HepG2 (cell line): Measurements from ENCODE around the gene MYO15A. TPM values are rescaled to one million over a fixed set of nuclear protein-coding genes. Genes with fewer than 3 reads are reported as not detected.

Experiments used
- BATF2 ChIP-seq: sonication (generic); formaldehyde crosslinking; IDR thresholded peaks from 2 replicates; pipeline ENCODE4 v1.8.0; 2022; ENCODE audit warnings: mild to moderate bottlenecking, missing genetic modification reagents, moderate library complexity
- DR1 ChIP-seq: sonication (generic); formaldehyde crosslinking; IDR thresholded peaks from 2 replicates; pipeline ENCODE4 v1.8.0; 2021; ENCODE audit warnings: mild to moderate bottlenecking, missing genetic modification reagents, inconsistent platforms
- FOXP4 ChIP-seq: sonication (generic); formaldehyde crosslinking; IDR thresholded peaks from 2 replicates; pipeline ENCODE4 v1.4.0; 2020; ENCODE audit warnings: missing genetic modification reagents
- GTF2F1 ChIP-seq: fragments of 150-350 bp; IDR thresholded peaks from 2 replicates; pipeline ENCODE4 v1.6.1; 2014; ENCODE audit warnings: low read length
- HIVEP1 ChIP-seq: sonication (generic); formaldehyde crosslinking; IDR thresholded peaks from 2 replicates; pipeline ENCODE4 v1.4.0; 2020; ENCODE audit warnings: mild to moderate bottlenecking, missing genetic modification reagents
- POLR2AphosphoS2 ChIP-seq: IDR thresholded peaks from 2 replicates; pipeline ENCODE4 v1.6.1; 2011; ENCODE audit warnings: low read depth, low read length, improper control_type of control experiment
- RFX1 ChIP-seq: fragments of 450-650 bp; IDR thresholded peaks from 2 replicates; pipeline ENCODE4 v1.6.1; 2017
- SCMH1 ChIP-seq: sonication (generic); formaldehyde crosslinking; IDR thresholded peaks from 2 replicates; pipeline ENCODE4 v1.9.0; 2021; ENCODE audit warnings: missing genetic modification reagents, mild to moderate bottlenecking, borderline replicate concordance
- SIX4 ChIP-seq: sonication (generic); formaldehyde crosslinking; IDR thresholded peaks from 2 replicates; pipeline ENCODE4 v1.4.0; 2020; ENCODE audit warnings: missing genetic modification reagents
- SP5 ChIP-seq: IDR thresholded peaks from 2 replicates; pipeline ENCODE4 v1.6.1; 2016; ENCODE audit warnings: low read depth, borderline replicate concordance
- ZBTB7A ChIP-seq: sonication (generic); formaldehyde crosslinking; IDR thresholded peaks from 2 replicates; pipeline ENCODE4 v1.8.0; 2022; ENCODE audit warnings: mild to moderate bottlenecking, missing genetic modification reagents
- ZNF205 ChIP-seq: IDR thresholded peaks from 2 replicates; pipeline ENCODE4 v1.6.1; 2018; ENCODE audit warnings: missing biosample characterization, missing genetic modification reagents
- ZNF337 ChIP-seq: sonication (generic); formaldehyde crosslinking; IDR thresholded peaks from 2 replicates; pipeline ENCODE4 v1.5.1; 2020; ENCODE audit warnings: missing genetic modification reagents, low read depth, mild to moderate bottlenecking, borderline replicate concordance
- ZNF44 ChIP-seq: sonication (generic); formaldehyde crosslinking; IDR thresholded peaks from 2 replicates; pipeline ENCODE4 v1.5.1; 2020; ENCODE audit warnings: mild to moderate bottlenecking, missing genetic modification reagents
- ZNF567 ChIP-seq: sonication (generic); formaldehyde crosslinking; IDR thresholded peaks from 2 replicates; pipeline ENCODE4 v1.8.1; 2023; ENCODE audit warnings: mild to moderate bottlenecking, missing genetic modification reagents, borderline replicate concordance
- ZSCAN31 ChIP-seq: sonication (generic); formaldehyde crosslinking; IDR thresholded peaks from 2 replicates; pipeline ENCODE4 v1.5.0; 2020; ENCODE audit warnings: low read depth, mild to moderate bottlenecking, missing genetic modification reagents
- polyA plus RNA-seq, 8 experiments: library from polyadenylated mRNA; depleted of rRNA in 3 of 8; stranded (reverse) in 7 of 8; unstranded in 1 of 8; fragments of >200 nt; fragmentation: Illumina TruSeq in 4 of 8; extraction: Trizol in 4 of 8; gene quantifications; 2 replicates each; pipeline versions ENCODE4 v1.2.1 to v1.2.3, GENCODE V29; 2011 to 2016; ENCODE audit warnings: low read depth in 4 of 8, missing spikeins in 1 of 8, mixed read lengths in 1 of 8; ENCODE audit not compliant: insufficient read depth in 1 of 8
- total RNA-seq, 5 experiments: library from RNA; depleted of rRNA; stranded (reverse); fragments of >200 nt; fragmentation: Illumina TruSeq; extraction: Trizol; gene quantifications; 2 replicates each; pipeline ENCODE4 v1.2.3, GENCODE V29; 2016; ENCODE audit warnings: low read depth in 1 of 5
- TF ChIP-seq, protein P1 (sequence below): sonication (generic); formaldehyde crosslinking; IDR thresholded peaks from 2 replicates; pipeline ENCODE4 v1.8.1; 2023; ENCODE audit warnings: missing genetic modification reagents, mild to moderate bottlenecking, borderline replicate concordance
- TF ChIP-seq, protein P2 (sequence below): sonication (generic); formaldehyde crosslinking; IDR thresholded peaks from 2 replicates; pipeline ENCODE4 v1.8.0; 2022; ENCODE audit warnings: missing genetic modification reagents, mild to moderate bottlenecking, borderline replicate concordance
- TF ChIP-seq, protein P3 (sequence below): sonication (generic); formaldehyde crosslinking; IDR thresholded peaks from 2 replicates; pipeline ENCODE4 v1.5.1; 2020; ENCODE audit warnings: mild to moderate bottlenecking, missing genetic modification reagents, moderate library complexity

MYO15A gene
- total and polyA plus RNA-seq, 2 of the 13 experiments (the other 11 are each of a cell fraction or from before 2014, with no cell fraction given), result 0.07 to 0.20 TPM

- peak; percentile 68; the same call in 1 of the 2 replicates for TF ChIP-seq SIX4 (CRISPR knock-in tag)
- no peak for TF ChIP-seq POLR2AphosphoS2
- peak; percentile 87 for TF ChIP-seq FOXP4 (CRISPR knock-in tag)
- TF ChIP-seq, protein P1, sequence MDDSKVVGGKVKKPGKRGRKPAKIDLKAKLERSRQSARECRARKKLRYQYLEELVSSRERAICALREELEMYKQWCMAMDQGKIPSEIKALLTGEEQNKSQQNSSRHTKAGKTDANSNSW (CRISPR knock-in tag), result no peak; the same call in 1 of the 2 replicates
- TF ChIP-seq ZBTB7A (CRISPR knock-in tag), result no peak
- peak; percentile 91 for TF ChIP-seq ZNF205
- TF ChIP-seq HIVEP1, result no peak; the same call in 1 of the 2 replicates
- no peak for TF ChIP-seq SCMH1 (CRISPR knock-in tag)
- TF ChIP-seq ZNF44 (CRISPR knock-in tag), result peak; percentile 84; the same call in 1 of the 2 replicates
- no peak for TF ChIP-seq RFX1
- TF ChIP-seq ZNF567 (CRISPR knock-in tag), result 0 out of 2 replicates have a peak, but pooled peaks have one; percentile 76
- peak; percentile 79 for TF ChIP-seq SP5 (CRISPR knock-in tag)
- TF ChIP-seq ZNF337 (CRISPR knock-in tag), result peak; percentile 88; the same call in 1 of the 2 replicates
- TF ChIP-seq BATF2, result no peak
- TF ChIP-seq, protein P2, sequence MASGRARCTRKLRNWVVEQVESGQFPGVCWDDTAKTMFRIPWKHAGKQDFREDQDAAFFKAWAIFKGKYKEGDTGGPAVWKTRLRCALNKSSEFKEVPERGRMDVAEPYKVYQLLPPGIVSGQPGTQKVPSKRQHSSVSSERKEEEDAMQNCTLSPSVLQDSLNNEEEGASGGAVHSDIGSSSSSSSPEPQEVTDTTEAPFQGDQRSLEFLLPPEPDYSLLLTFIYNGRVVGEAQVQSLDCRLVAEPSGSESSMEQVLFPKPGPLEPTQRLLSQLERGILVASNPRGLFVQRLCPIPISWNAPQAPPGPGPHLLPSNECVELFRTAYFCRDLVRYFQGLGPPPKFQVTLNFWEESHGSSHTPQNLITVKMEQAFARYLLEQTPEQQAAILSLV, result peak; percentile 83; the same call in 1 of the 2 replicates
- TF ChIP-seq GTF2F1, result 0 out of 2 replicates have a peak, but pooled peaks have one; percentile 38
- TF ChIP-seq, protein P3, sequence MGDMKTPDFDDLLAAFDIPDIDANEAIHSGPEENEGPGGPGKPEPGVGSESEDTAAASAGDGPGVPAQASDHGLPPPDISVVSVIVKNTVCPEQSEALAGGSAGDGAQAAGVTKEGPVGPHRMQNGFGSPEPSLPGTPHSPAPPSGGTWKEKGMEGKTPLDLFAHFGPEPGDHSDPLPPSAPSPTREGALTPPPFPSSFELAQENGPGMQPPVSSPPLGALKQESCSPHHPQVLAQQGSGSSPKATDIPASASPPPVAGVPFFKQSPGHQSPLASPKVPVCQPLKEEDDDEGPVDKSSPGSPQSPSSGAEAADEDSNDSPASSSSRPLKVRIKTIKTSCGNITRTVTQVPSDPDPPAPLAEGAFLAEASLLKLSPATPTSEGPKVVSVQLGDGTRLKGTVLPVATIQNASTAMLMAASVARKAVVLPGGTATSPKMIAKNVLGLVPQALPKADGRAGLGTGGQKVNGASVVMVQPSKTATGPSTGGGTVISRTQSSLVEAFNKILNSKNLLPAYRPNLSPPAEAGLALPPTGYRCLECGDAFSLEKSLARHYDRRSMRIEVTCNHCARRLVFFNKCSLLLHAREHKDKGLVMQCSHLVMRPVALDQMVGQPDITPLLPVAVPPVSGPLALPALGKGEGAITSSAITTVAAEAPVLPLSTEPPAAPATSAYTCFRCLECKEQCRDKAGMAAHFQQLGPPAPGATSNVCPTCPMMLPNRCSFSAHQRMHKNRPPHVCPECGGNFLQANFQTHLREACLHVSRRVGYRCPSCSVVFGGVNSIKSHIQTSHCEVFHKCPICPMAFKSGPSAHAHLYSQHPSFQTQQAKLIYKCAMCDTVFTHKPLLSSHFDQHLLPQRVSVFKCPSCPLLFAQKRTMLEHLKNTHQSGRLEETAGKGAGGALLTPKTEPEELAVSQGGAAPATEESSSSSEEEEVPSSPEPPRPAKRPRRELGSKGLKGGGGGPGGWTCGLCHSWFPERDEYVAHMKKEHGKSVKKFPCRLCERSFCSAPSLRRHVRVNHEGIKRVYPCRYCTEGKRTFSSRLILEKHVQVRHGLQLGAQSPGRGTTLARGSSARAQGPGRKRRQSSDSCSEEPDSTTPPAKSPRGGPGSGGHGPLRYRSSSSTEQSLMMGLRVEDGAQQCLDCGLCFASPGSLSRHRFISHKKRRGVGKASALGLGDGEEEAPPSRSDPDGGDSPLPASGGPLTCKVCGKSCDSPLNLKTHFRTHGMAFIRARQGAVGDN (CRISPR knock-in tag), result peak; percentile 99
- peak; percentile 81 for TF ChIP-seq DR1
- TF ChIP-seq ZSCAN31, result peak; percentile 95
These were observed 20.7 kb upstream of the MYO15A start, which contains the start of gene DRG2 (continued) for GRCh38 chr17:18087610-18088491.
